WTC11 (cell line): ENCODE data around the gene BABAM2. TPM values are rescaled to one million over a fixed set of nuclear protein-coding genes. Genes with fewer than 3 reads are reported as not detected.
A peak's percentile ranks its signal among the peaks of the same experiment; 100 is the strongest.

ENCODE experiments used
- ATAC-seq: fragments of 200-7000 bp; cut with Tn5 transposase; 2 replicates; pipeline ENCODE4 v1.10.0; 2021; ENCODE audit warnings: mild to moderate bottlenecking, moderate library complexity
- CTCF ChIA-PET: fragments of 300-600 bp; sonication (Branson Sonifier 250); formaldehyde crosslinking; loops from one replicate; lab custom pipeline; 2021; ENCODE audit warnings: antibody characterized with exemption; lab: Charles Lee
- POLR2A ChIA-PET: fragments of 350-600 bp; sonication (Branson Sonifier 250); formaldehyde crosslinking; loops from one replicate; lab custom pipeline; 2021; ENCODE audit warnings: antibody characterized with exemption; lab: Charles Lee
- DNase-seq: peaks from one replicate; pipeline ENCODE4 v3.0.0; 2021; ENCODE audit warnings: low spot score
- H3K27ac Mint-ChIP-seq: 2 replicates; pipeline ENCODE4 v1.8.0; 2021; ENCODE audit warnings: mixed read lengths
- H3K27me3 Mint-ChIP-seq: 2 replicates; pipeline ENCODE4 v1.8.0; 2021; ENCODE audit warnings: low read depth, mild to moderate bottlenecking, moderate library complexity, mixed read lengths
- H3K36me3 Mint-ChIP-seq: 2 replicates; pipeline ENCODE4 v1.8.0; 2021; ENCODE audit warnings: mixed read lengths
- H3K4me1 Mint-ChIP-seq: 2 replicates; pipeline ENCODE4 v1.8.0; 2022; ENCODE audit warnings: mixed read lengths
- H3K4me3 Mint-ChIP-seq: 2 replicates; pipeline ENCODE4 v1.8.0; 2021; ENCODE audit warnings: mild to moderate bottlenecking, moderate library complexity, mixed read lengths
- H3K9me3 Mint-ChIP-seq: 2 replicates; pipeline ENCODE4 v1.8.0; 2021; ENCODE audit warnings: mixed read lengths
- EMX1 ChIP-seq: fragments of 250-450 bp; sonication (Bioruptor Pico); IDR thresholded peaks from 2 replicates; pipeline ENCODE4 v1.8.0; 2021; ENCODE audit warnings: mild to moderate bottlenecking
- ETV6 ChIP-seq: sonication (generic); formaldehyde crosslinking; IDR thresholded peaks from 2 replicates; pipeline ENCODE4 v1.8.1; 2022; ENCODE audit warnings: mild to moderate bottlenecking, missing genetic modification reagents
- GTF2I ChIP-seq: fragments of 250-450 bp; sonication (Bioruptor Pico); conservative IDR thresholded peaks from 2 replicates; pipeline ENCODE4 v1.4.0; 2021; ENCODE audit warnings: mild to moderate bottlenecking
- HMGXB4 ChIP-seq: sonication (generic); formaldehyde crosslinking; IDR thresholded peaks from 2 replicates; pipeline ENCODE4 v1.8.1; 2023; ENCODE audit warnings: mild to moderate bottlenecking, moderate library complexity, missing genetic modification reagents
- IRF2 ChIP-seq: sonication (generic); formaldehyde crosslinking; IDR thresholded peaks from 2 replicates; pipeline ENCODE4 v1.8.0; 2022; ENCODE audit warnings: low read depth, missing genetic modification reagents, borderline replicate concordance
- NFATC4 ChIP-seq: fragments of 250-450 bp; sonication (Bioruptor Pico); IDR thresholded peaks from 2 replicates; pipeline ENCODE4 v1.9.0; 2021; ENCODE audit warnings: mild to moderate bottlenecking
- NR3C1 ChIP-seq: sonication (generic); formaldehyde crosslinking; conservative IDR thresholded peaks from 2 replicates; pipeline ENCODE4 v1.8.1; 2023; ENCODE audit warnings: low read depth, mild to moderate bottlenecking, missing genetic modification reagents
- PREB ChIP-seq: sonication (generic); formaldehyde crosslinking; IDR thresholded peaks from 2 replicates; pipeline ENCODE4 v1.8.1; 2022; ENCODE audit warnings: mild to moderate bottlenecking, missing genetic modification reagents, moderate library complexity, borderline replicate concordance
- RORB ChIP-seq: fragments of 250-450 bp; sonication (Bioruptor Pico); IDR thresholded peaks from 2 replicates; pipeline ENCODE4 v1.9.0; 2021; ENCODE audit warnings: mild to moderate bottlenecking
- SOX15 ChIP-seq: fragments of 250-450 bp; sonication (Bioruptor Pico); IDR thresholded peaks from 2 replicates; pipeline ENCODE4 v1.9.0; 2021; ENCODE audit warnings: mild to moderate bottlenecking
- SP1 ChIP-seq: sonication (generic); formaldehyde crosslinking; conservative IDR thresholded peaks from 2 replicates; pipeline ENCODE4 v1.8.1; 2022; ENCODE audit warnings: missing genetic modification reagents
- ZMAT4 ChIP-seq: fragments of 250-450 bp; sonication (Bioruptor Pico); IDR thresholded peaks from 2 replicates; pipeline ENCODE4 v1.9.0; 2021; ENCODE audit warnings: mild to moderate bottlenecking
- ZNF138 ChIP-seq: sonication (generic); formaldehyde crosslinking; conservative IDR thresholded peaks from 2 replicates; pipeline ENCODE4 v1.8.1; 2022; ENCODE audit warnings: mild to moderate bottlenecking, moderate library complexity, missing genetic modification reagents
- ZNF219 ChIP-seq: sonication (generic); formaldehyde crosslinking; IDR thresholded peaks from 2 replicates; pipeline ENCODE4 v1.8.0; 2023; ENCODE audit warnings: missing genetic modification reagents, mild to moderate bottlenecking, borderline replicate concordance
- ZNF263 ChIP-seq: sonication (generic); formaldehyde crosslinking; IDR thresholded peaks from 2 replicates; pipeline ENCODE4 v1.8.1; 2022; ENCODE audit warnings: low read depth, mild to moderate bottlenecking, moderate library complexity, missing genetic modification reagents
- ZNF396 ChIP-seq: fragments of 250-450 bp; sonication (Bioruptor Pico); IDR thresholded peaks from 2 replicates; pipeline ENCODE4 v1.8.0; 2021; ENCODE audit warnings: mild to moderate bottlenecking, moderate library complexity, borderline replicate concordance
- ZNF671 ChIP-seq: fragments of 250-450 bp; sonication (Bioruptor Pico); IDR thresholded peaks from 2 replicates; pipeline ENCODE4 v1.8.0; 2021; ENCODE audit warnings: mild to moderate bottlenecking
- total RNA-seq: library from RNA; stranded (reverse); gene quantifications from 3 replicates; pipeline ENCODE4 v1.2.3, GENCODE V29; 2021
- TF ChIP-seq, protein P1 (sequence below): fragments of 250-450 bp; sonication (Bioruptor Pico); IDR thresholded peaks from 2 replicates; pipeline ENCODE4 v1.8.0; 2021; ENCODE audit warnings: mild to moderate bottlenecking
- TF ChIP-seq, protein P2 (sequence below): fragments of 250-450 bp; sonication (Bioruptor Pico); IDR thresholded peaks from 2 replicates; pipeline ENCODE4 v1.9.0; 2021; ENCODE audit warnings: moderate library complexity, mild to moderate bottlenecking, inconsistent platforms, borderline replicate concordance

BABAM2 gene
- total RNA-seq, 1 experiment from 2014 or later = 16.5 TPM

DNA sequence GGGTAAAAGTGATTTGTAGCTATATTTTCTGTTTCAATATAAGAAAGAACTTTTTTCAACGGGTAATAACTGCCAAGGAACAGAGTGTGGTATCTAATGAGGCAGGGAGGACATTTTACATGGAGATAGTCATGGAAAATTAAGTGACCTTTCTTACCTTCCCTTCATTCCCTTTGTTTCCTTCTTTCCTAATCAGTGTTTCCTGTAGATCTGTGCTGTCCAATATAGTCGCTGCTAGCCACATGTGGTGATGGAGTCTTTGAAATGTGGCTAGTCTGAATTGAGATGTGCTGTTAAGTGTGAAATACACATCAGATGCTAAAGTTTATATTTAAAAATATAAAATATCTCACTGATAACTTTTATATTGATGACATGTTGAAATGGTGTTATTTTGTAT is 81.8 kb downstream of the BABAM2 start:
- no peak for TF ChIP-seq IRF2 (CRISPR knock-in tag)
- no peak for TF ChIP-seq HMGXB4
- TF ChIP-seq GTF2I = no peak
- no peak for TF ChIP-seq NFATC4 (CRISPR knock-in tag)
- no peak for TF ChIP-seq RORB (CRISPR knock-in tag)
- no peak for TF ChIP-seq ZNF396 (CRISPR knock-in tag)
- TF ChIP-seq ZNF219 (CRISPR knock-in tag) = no peak
- no peak for TF ChIP-seq ETV6 (CRISPR knock-in tag)
- TF ChIP-seq PREB (CRISPR knock-in tag) = no peak
- no peak for TF ChIP-seq SP1 (CRISPR knock-in tag)
- Mint-ChIP-seq H3K4me1 (peaks cover 10% of the 10 kb centered on the region), H3K27me3 (peaks cover 4% of the 10 kb centered on the region; the same call in 1 of the 2 replicates), H3K4me3 (no peak overlapping the region), H3K9me3 (peaks cover 22% of the 10 kb centered on the region), H3K27ac (no peak overlapping the region), H3K36me3 (peaks cover 18% of the 10 kb centered on the region)
- ChIA-PET CTCF (interaction anchor here (2.3 kb wide), 1 partner anchor 18 kb away, joined by 5 read pairs; no protein-coding TSS in a partner anchor), POLR2A (no interaction called here)
- no peak for ATAC-seq
- no peak for DNase-seq

- H3K4me1 Mint-ChIP-seq = peaks cover 10% of the 10 kb centered on the region
These were observed 83.1 kb downstream of the BABAM2 start for GRCh38 chr2:27973592-27973991.

More at GRCh38 chr2:27973592-27973991, 83.1 kb downstream of the BABAM2 start:
- DNase-seq (no peak), ATAC-seq (peak; percentile 61)
- H3K4me3 Mint-ChIP-seq = no peak overlapping the region
- ChIA-PET POLR2A (no interaction called here), CTCF (interaction anchor here (0.6 to 2.3 kb wide), 3 partner anchors 20 to 250 kb away, joined by 3 to 5 read pairs (median 4); no protein-coding TSS in a partner anchor)
- H3K36me3 Mint-ChIP-seq = peaks cover 6% of the 10 kb centered on the region
- peaks cover 4% of the 10 kb centered on the region; the same call in 1 of the 2 replicates for H3K27me3 Mint-ChIP-seq
- peaks cover 11% of the 10 kb centered on the region for H3K9me3 Mint-ChIP-seq
- H3K27ac Mint-ChIP-seq = no peak overlapping the region
- TF ChIP-seq ZNF263 (CRISPR knock-in tag) (no peak), ZMAT4 (CRISPR knock-in tag) (no peak), EMX1 (CRISPR knock-in tag) (no peak), SOX15 (CRISPR knock-in tag) (no peak), ZNF138 (CRISPR knock-in tag) (no peak), ZNF671 (CRISPR knock-in tag) (no peak), PREB (CRISPR knock-in tag) (no peak), NR3C1 (CRISPR knock-in tag) (no peak)
- TF ChIP-seq, protein P1, sequence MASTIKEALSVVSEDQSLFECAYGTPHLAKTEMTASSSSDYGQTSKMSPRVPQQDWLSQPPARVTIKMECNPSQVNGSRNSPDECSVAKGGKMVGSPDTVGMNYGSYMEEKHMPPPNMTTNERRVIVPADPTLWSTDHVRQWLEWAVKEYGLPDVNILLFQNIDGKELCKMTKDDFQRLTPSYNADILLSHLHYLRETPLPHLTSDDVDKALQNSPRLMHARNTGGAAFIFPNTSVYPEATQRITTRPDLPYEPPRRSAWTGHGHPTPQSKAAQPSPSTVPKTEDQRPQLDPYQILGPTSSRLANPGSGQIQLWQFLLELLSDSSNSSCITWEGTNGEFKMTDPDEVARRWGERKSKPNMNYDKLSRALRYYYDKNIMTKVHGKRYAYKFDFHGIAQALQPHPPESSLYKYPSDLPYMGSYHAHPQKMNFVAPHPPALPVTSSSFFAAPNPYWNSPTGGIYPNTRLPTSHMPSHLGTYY = no peak
- TF ChIP-seq, protein P2, sequence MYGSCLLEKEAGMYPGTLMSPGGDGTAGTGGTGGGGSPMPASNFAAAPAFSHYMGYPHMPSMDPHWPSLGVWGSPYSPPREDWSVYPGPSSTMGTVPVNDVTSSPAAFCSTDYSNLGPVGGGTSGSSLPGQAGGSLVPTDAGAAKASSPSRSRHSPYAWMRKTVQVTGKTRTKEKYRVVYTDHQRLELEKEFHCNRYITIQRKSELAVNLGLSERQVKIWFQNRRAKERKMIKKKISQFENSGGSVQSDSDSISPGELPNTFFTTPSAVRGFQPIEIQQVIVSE (CRISPR knock-in tag) = no peak
